B cell (primary cell): ENCODE measurements around the gene LRRN4. TPM values are rescaled to one million over a fixed set of nuclear protein-coding genes. Genes with fewer than 3 reads are reported as not detected.

Source experiments
- ATAC-seq: fragments of 200-7000 bp; cut with Tn5 transposase; one replicate; pipeline ENCODE4 v1.10.0; 2021; ENCODE audit warnings: low read depth, mild to moderate bottlenecking, moderate number of reproducible peaks, moderate library complexity
- CTCF ChIA-PET: fragments of 350-600 bp; sonication (Branson Sonifier 250); formaldehyde crosslinking; loops from one replicate; lab custom pipeline; 2021; ENCODE audit warnings: antibody characterized with exemption, inconsistent platforms; lab: Charles Lee
- POLR2A ChIA-PET: fragments of 350-600 bp; sonication (Branson Sonifier 250); formaldehyde crosslinking; loops from one replicate; lab custom pipeline; 2021; ENCODE audit warnings: antibody characterized with exemption; lab: Charles Lee
- DNase-seq: peaks from one replicate; pipeline ENCODE4 v3.0.0; 2013
- H2AFZ ChIP-seq: 2 replicates; pipeline ENCODE4 v1.6.1; 2012; ENCODE audit warnings: mild to moderate bottlenecking, low read depth, low read length; ENCODE audit not compliant: insufficient read depth, poor library complexity, severe bottlenecking
- H3K27ac ChIP-seq, 2 donors: 1 replicate in 1 of 2; 2 replicates in 1 of 2; pipeline ENCODE4 v1.5.1; 2012 to 2013; ENCODE audit warnings: low read length in 2 of 2, mild to moderate bottlenecking in 2 of 2, moderate library complexity in 1 of 2
- H3K27me3 ChIP-seq, 4 experiments: fragments of 200-600 bp in 1 of 4; sonication (generic) in 1 of 4; replicated peaks in 1 of 4; 1 replicate in 2 of 4; 2 replicates in 2 of 4; pipeline versions ENCODE4 v1.6.1 to v1.7.0; 2013 to 2016; ENCODE audit warnings: low read length in 3 of 4, mild to moderate bottlenecking in 2 of 4, mixed read lengths in 1 of 4, moderate library complexity in 1 of 4; ENCODE audit not compliant: insufficient read depth in 4 of 4, control insufficient read depth in 3 of 4; ENCODE audit errors: control extremely low read depth in 1 of 4
- H3K36me3 ChIP-seq, 2 experiments: replicated peaks in 1 of 2; 1 replicate in 1 of 2; 2 replicates in 1 of 2; pipeline versions ENCODE4 v1.6.1 to v1.7.1; 2013; ENCODE audit warnings: low read length in 1 of 2; ENCODE audit not compliant: insufficient read depth in 2 of 2, control insufficient read depth in 1 of 2; ENCODE audit errors: control extremely low read depth in 1 of 2, extremely low read depth in 1 of 2
- H3K4me1 ChIP-seq, 2 donors: fragments of 200-600 bp in 1 of 2; sonication (generic) in 1 of 2; 1 replicate in 1 of 2; 2 replicates in 1 of 2; pipeline versions ENCODE4 v1.5.1 to v1.6.1; 2013 to 2017; ENCODE audit warnings: low read length in 2 of 2; ENCODE audit not compliant: control insufficient read depth in 2 of 2, insufficient read depth in 2 of 2
- H3K4me2 ChIP-seq: replicated peaks from 2 replicates; pipeline ENCODE3; 2012; ENCODE audit warnings: mild to moderate bottlenecking, low read depth, low read length; ENCODE audit not compliant: poor library complexity, severe bottlenecking
- H3K4me3 ChIP-seq, 5 experiments: fragments of 200-600 bp in 1 of 5; sonication (generic) in 1 of 5; 1 replicate in 3 of 5; 2 replicates in 2 of 5; pipeline versions ENCODE4 v1.5.1 to v1.7.0; 2011 to 2016; ENCODE audit warnings: low read length in 4 of 5, mild to moderate bottlenecking in 4 of 5, low read depth in 2 of 5, control low read depth in 1 of 5, moderate library complexity in 1 of 5; ENCODE audit not compliant: insufficient read depth in 1 of 5; ENCODE audit errors: control extremely low read depth in 1 of 5, extremely low read depth in 1 of 5
- H3K79me2 ChIP-seq: fragments of 200-600 bp; sonication (generic); one replicate; pipeline ENCODE4 v1.6.0; 2016; ENCODE audit warnings: low read length; ENCODE audit not compliant: control insufficient read depth, insufficient read depth
- H3K9ac ChIP-seq: fragments of 200-600 bp; sonication (generic); 2 replicates; pipeline ENCODE4 v1.6.1; 2017; ENCODE audit warnings: mild to moderate bottlenecking, low read length, moderate library complexity
- H3K9me3 ChIP-seq, 3 donors: one replicate each; pipeline versions ENCODE4 v1.6.1 to v1.7.1; 2013; ENCODE audit warnings: low read length in 2 of 3; ENCODE audit not compliant: control insufficient read depth in 2 of 3, insufficient read depth in 1 of 3; ENCODE audit errors: control extremely low read depth in 1 of 3
- H4K20me1 ChIP-seq: 2 replicates; pipeline ENCODE4 v1.6.0; 2012; ENCODE audit warnings: mild to moderate bottlenecking, low read length; ENCODE audit not compliant: insufficient read depth, control insufficient read depth, poor library complexity, severe bottlenecking
- H3K27ac Mint-ChIP-seq: one replicate; pipeline ENCODE4 v1.8.0; 2021; ENCODE audit warnings: mixed read lengths
- H3K27me3 Mint-ChIP-seq: one replicate; pipeline ENCODE4 v1.8.0; 2021; ENCODE audit warnings: mixed read lengths
- H3K4me1 Mint-ChIP-seq: one replicate; pipeline ENCODE4 v1.8.0; 2021; ENCODE audit warnings: mixed read lengths
- H3K4me3 Mint-ChIP-seq: one replicate; pipeline ENCODE4 v1.8.0; 2021; ENCODE audit warnings: mixed read lengths
- H3K9me3 Mint-ChIP-seq: one replicate; pipeline ENCODE4 v1.8.0; 2022; ENCODE audit warnings: mixed read lengths; ENCODE audit not compliant: insufficient read depth
- CTCF ChIP-seq: fragments of 200-600 bp; IDR thresholded peaks from one replicate; pipeline ENCODE4 v1.8.0; 2022; ENCODE audit warnings: antibody characterized with exemption, mild to moderate bottlenecking
- EZH2 ChIP-seq: IDR thresholded peaks from 2 replicates; pipeline ENCODE4 v1.6.1; 2012; ENCODE audit warnings: borderline replicate concordance, low read depth, mild to moderate bottlenecking, moderate library complexity, low read length; ENCODE audit not compliant: insufficient read depth, poor library complexity, severe bottlenecking
- WGBS: methylation state at CpG from one replicate; pipeline ENCODE4 v1.1.5; 2013; ENCODE audit warnings: missing lambda C conversion rate; ENCODE audit not compliant: insufficient coverage; 5-methylcytosine and 5-hydroxymethylcytosine counted together
- intact Hi-C: fragments of 100-400 bp; cut with micrococcal nuclease; formaldehyde crosslinking; loops from one replicate; pipeline ENCODE4 v1.10.0; 2022
- polyA plus RNA-seq: library from polyadenylated mRNA; depleted of rRNA; stranded (reverse); fragments of >200 nt; gene quantifications from 2 replicates; pipeline ENCODE4 v1.2.3, GENCODE V29; 2012
- total RNA-seq, 2 donors: library from RNA; stranded (reverse); fragments of 120-200 nt in 1 of 2; gene quantifications; 1 replicate in 1 of 2; 2 replicates in 1 of 2; pipeline versions ENCODE4 v1.2.3 to v1.2.4, GENCODE V29; 2013 to 2022

Gene LRRN4
- total and polyA plus RNA-seq, 2 donors (not counting 1 experiment from before 2014, with no cell fraction given), result not detected

DNA sequence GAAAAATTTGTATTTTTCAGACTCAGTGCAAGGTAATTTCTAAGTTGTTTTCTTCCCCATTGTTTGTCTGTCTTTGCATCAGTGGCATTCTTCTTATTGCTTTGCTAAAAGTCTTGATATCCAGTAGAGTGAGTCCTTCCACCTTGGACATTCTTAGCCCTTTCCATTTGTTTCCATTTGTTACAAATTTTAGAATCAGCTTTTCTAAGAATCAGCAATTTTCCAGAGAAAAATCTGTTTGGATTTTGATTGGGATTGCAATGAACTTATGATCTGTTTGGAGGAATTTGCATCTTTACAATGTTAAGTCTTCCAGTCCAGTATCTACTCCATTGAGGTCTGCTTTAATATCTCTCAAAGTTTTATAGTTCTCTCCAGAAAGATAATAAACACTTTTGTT, 36.4 kb downstream of the LRRN4 start:
- Histone ChIP-seq H3K9me3 (no peaks in the 10 kb centered on the region), H3K4me3 (no peak overlapping the region), H3K9ac (no peak overlapping the region), H3K4me1 (no peaks in the 10 kb centered on the region), H3K4me2 (no peak overlapping the region), H3K36me3 (peaks cover 18 to 19% of the 10 kb centered on the region in 2 experiments), H3K27ac (no peak overlapping the region), H3K27me3 (no peaks in the 10 kb centered on the region), H4K20me1 (peaks cover 12% of the 10 kb centered on the region), H2AFZ (no peak overlapping the region), H3K79me2 (peaks cover 36% of the 10 kb centered on the region)
- intact Hi-C loops, result no loop called here
- ChIA-PET CTCF (no interaction called here), POLR2A (no interaction called here)
- Mint-ChIP-seq H3K9me3 (no peaks in the 10 kb centered on the region), H3K4me3 (no peak overlapping the region), H3K27me3 (no peaks in the 10 kb centered on the region), H3K27ac (no peak overlapping the region), H3K4me1 (no peaks in the 10 kb centered on the region)
- no peak for DNase-seq
- no peak for ATAC-seq
- TF ChIP-seq CTCF (no peak), EZH2 (no peak)

GRCh38 chr20:6014957-6015356, 38.9 kb downstream of the LRRN4 start:
- H3K27ac Mint-ChIP-seq, result no peak overlapping the region

More at GRCh38 chr20:6014957-6015356, 38.9 kb downstream of the LRRN4 start:
- H3K9me3 Mint-ChIP-seq, result no peaks in the 10 kb centered on the region
- no peak overlapping the region for H3K27ac ChIP-seq
- no CpG with 5 or more reads among the region's 4 CpGs for WGBS
- no peak overlapping the region for H3K4me3 ChIP-seq
- ChIA-PET POLR2A (no interaction called here), CTCF (no interaction called here)
- H3K9me3 ChIP-seq, result no peaks in the 10 kb centered on the region
- DNase-seq (no peak), ATAC-seq (no peak)
- H2AFZ ChIP-seq, result no peak overlapping the region
- intact Hi-C loops, result no loop called here
- no peaks in the 10 kb centered on the region for H3K4me1 ChIP-seq
- no peaks in the 10 kb centered on the region for H3K27me3 ChIP-seq
- H3K36me3 ChIP-seq, result peaks cover 19 to 39% of the 10 kb centered on the region in 2 experiments
- no peak overlapping the region for H3K4me2 ChIP-seq
- peaks cover under 1% of the 10 kb centered on the region for H3K4me1 Mint-ChIP-seq
- no peaks in the 10 kb centered on the region for H3K27me3 Mint-ChIP-seq
- no peak overlapping the region for H3K9ac ChIP-seq
- H3K4me3 Mint-ChIP-seq, result no peak overlapping the region
- TF ChIP-seq CTCF, result no peak
- TF ChIP-seq EZH2, result no peak
- H3K79me2 ChIP-seq, result peaks cover 31% of the 10 kb centered on the region
- H4K20me1 ChIP-seq, result peaks cover 17% of the 10 kb centered on the region
